ENCODE results near the gene PSMD9.

Gene PSMD9

GRCh38 chr12:121957861-121958515, 69.4 kb downstream of the PSMD9 start:
- no peak for DNase-seq

- DNase-seq: no peak
Observed at GRCh38 chr12:121958541-121959240, 70.1 kb downstream of the PSMD9 start.

- DNase-seq: no peak
Observed at GRCh38 chr12:121960541-121960940, 72.0 kb downstream of the PSMD9 start.

DNA sequence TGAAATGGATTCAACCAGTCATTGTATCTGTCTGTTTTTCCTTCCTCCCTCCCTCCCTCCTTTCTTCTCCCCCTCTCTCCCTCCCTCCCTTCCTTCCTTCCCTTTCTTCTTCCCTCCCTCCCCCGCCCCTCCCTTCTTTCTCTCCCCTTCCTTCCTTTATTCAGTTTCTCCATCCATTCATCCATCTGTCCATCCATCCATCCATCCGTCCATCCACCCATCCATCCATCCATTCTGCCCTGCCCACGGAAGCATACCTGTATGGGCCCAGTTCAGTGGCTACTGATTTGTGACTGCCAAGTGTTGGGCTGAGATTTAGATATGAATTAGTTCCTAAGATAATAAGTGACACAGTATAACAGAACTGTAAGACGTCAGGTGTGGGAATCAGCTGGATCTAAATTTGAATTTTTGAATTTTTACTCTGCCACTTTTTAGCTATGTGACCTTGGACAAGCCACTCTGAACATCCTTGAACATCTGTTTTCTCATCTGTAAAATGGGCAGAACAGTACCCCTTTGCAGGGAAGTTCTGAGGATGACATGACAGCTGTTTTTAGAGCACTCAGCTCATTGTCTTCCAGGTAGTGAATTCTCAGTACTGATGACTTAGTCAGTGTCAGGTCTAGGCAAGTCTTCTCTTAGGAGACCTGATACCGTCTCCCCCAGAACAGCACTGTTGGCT, 72.7 kb downstream of the PSMD9 start:
- DNase-seq: no peak

GRCh38 chr12:121963341-121964018, 74.9 kb downstream of the PSMD9 start:
- DNase-seq: no peak

DNA sequence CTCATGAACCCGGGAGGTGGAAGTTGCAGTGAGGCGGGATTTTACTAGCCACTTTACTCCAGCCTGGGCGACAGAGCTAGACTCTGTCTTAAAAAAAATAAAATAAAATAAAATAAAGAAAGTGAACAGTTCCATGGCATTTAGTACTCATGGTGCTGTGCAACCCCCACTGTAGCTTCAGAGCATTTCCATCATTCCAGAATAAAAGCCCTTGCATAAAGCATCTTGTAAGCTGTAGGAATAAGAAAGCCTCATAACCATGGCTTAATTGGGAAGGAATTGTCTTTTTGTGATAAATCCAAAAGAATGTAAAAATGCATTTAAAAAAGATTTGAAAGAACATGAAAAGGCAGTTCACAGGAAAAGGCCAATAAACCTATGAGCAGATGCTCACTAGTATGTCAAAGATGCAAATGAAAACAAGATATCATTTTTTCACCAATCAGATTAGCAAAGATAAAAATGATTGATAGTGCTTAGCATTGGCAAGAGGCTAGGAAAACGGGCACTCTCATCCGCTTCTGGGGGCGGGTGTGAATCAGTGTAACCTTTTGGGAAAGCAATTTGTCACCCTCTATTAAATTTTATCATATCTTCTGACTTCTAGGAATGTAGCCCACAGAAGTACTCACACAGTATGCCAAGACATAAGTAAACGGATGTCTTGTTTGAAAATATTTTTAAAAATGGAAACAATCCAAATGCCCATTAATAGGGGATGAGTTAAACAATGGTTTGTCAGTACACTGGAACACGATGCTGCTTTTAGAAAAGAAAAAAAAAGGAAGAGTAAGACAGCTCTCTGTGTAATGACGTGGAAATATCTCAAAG, 76.4 kb downstream of the PSMD9 start:
- DNase-seq: no peak

GRCh38 chr12:121966959-121967358, 78.4 kb downstream of the PSMD9 start:
- DNase-seq: no peak
